Measurements from ENCODE around the gene KRTAP10-6. TPM values are rescaled to one million over a fixed set of nuclear protein-coding genes. Genes with fewer than 3 reads are reported as not detected.
"Not testable (repeated sequence)": the region's sequence is repeated elsewhere in the genome, so short reads cannot be mapped to it uniquely, and the experiment has no call there.

Gene KRTAP10-6
- total RNA-seq, 3 donors from 2014 or later = not detected

DNA sequence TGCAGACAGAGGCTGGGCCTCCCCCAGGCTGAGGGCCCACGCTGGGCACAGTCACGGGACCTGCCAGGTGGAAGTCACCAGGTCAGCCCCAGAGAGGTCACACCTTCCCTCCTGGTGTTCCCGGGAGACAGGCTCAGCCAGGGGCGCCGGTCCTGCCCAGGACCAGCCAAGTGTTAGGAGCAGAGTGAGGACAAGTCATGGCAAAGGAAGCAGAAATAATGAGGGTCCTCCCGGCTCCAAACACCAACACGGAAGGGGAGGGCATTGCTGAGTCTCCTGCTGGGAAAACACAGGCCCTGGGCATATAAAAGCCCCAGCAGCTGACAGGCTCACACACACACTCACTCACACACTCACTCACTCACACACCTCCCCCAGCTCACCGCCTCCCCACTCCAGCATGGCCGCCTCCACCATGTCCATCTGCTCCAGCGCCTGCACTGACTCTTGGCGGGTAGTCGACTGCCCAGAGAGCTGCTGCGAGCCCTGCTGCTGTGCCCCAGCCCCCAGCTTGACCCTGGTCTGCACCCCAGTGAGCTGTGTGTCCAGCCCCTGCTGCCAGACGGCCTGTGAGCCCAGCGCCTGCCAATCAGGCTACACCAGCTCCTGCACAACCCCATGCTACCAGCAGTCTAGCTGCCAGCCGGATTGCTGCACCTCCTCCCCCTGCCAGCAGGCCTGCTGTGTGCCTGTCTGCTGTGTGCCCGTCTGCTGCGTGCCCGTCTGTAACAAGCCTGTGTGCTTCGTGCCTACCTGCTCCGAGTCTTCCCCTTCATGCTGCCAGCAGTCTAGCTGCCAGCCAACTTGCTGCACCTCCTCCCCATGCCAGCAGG lies 44.9 kb upstream of the KRTAP10-6 start, which contains the start of gene KRTAP10-10:
TSS of gene KRTAP10-10 (plus strand) at position 339 of the 833 bp plus-strand sequence. CDS start at position 401, 62 bp downstream.
- no peak for DNase-seq
- intact Hi-C loops (cut with DNase I, micrococcal nuclease) = no loop called here
- no peaks in the 10 kb centered on the region for H3K4me1 ChIP-seq (ENCODE audit: low read depth)
- no peaks in the 10 kb centered on the region for H3K36me3 ChIP-seq (ENCODE audit: low read depth)
- TF ChIP-seq, protein P1, sequence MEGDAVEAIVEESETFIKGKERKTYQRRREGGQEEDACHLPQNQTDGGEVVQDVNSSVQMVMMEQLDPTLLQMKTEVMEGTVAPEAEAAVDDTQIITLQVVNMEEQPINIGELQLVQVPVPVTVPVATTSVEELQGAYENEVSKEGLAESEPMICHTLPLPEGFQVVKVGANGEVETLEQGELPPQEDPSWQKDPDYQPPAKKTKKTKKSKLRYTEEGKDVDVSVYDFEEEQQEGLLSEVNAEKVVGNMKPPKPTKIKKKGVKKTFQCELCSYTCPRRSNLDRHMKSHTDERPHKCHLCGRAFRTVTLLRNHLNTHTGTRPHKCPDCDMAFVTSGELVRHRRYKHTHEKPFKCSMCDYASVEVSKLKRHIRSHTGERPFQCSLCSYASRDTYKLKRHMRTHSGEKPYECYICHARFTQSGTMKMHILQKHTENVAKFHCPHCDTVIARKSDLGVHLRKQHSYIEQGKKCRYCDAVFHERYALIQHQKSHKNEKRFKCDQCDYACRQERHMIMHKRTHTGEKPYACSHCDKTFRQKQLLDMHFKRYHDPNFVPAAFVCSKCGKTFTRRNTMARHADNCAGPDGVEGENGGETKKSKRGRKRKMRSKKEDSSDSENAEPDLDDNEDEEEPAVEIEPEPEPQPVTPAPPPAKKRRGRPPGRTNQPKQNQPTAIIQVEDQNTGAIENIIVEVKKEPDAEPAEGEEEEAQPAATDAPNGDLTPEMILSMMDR (IDR thresholded peaks at IDR 0.05) = no peak
- no peak within 1 kb of the TSS for H3K4me3 ChIP-seq
- ATAC-seq = no peak
- peaks cover 4% of the 10 kb centered on the region for H3K9me3 ChIP-seq

DNA sequence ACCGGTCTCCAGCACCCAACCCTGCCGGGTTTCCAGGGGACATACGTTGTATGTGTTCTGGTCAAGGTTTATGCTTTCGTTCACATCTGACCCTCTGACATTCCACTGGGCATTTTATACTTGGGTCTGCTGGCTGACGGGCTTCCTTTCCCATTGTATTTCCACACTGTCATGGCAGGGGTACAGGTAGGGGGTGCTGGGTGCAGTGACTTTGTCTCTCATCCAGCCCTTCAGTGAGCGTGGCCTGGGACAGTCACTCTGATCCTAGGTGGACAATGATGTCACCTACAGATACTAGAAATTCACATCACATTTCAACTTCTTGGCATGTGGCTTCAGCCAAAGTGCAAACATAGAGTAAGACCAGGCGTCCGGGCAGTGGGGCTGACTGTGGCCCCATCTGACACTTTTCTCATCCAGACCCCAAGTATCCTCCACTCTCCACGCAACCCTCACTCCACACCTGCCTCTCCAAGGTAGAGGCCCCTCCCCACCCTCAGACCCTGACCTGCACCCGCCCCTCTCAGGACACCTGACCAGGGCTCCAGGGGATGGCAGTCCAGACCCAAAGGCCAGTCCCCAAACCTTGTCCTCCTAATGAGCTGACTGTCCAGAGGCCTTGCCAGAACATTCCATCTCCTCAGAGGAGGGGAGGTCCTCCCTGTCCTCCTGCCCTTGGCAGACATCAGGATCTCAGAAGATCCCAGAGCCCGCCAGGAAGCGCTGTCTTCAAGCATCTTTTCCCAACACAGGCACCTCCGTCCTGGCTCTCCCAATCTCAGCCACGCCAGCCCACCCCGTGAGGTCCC lies 44.1 kb upstream of the KRTAP10-6 start:
- Histone ChIP-seq H3K4me1 (ENCODE audit: low read depth) (no peaks in the 10 kb centered on the region), H3K36me3 (ENCODE audit: low read depth) (no peaks in the 10 kb centered on the region), H3K9me3 (peaks cover 11% of the 10 kb centered on the region), H3K4me3 (no peak overlapping the region)
- no peak for DNase-seq
- intact Hi-C loops (cut with DNase I, micrococcal nuclease) = no loop called here
- no peak for ATAC-seq
- TF ChIP-seq, protein P1 (IDR thresholded peaks at IDR 0.05) = no peak

DNA sequence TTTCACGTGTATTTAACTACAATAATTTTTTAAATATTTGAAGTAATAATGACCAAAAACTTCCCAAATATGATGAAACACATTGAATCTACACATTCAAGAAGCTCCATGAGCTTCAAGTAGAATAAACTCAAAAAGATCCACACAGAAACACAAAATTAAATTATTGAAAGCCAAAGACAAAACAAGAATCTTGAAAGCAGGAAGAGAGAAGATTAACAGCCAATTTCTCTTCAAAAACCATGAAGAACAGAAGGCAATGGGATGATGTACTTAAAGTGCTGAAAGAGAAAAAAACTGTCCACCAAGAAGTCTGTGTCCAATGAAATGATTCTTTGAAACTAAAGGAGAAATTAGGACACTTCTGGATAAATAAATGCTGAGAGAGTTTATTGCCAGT lies 39.8 kb upstream of the KRTAP10-6 start:
- Histone ChIP-seq H3K4me1 (ENCODE audit: low read depth) (no peaks in the 10 kb centered on the region), H3K4me3 (no peak overlapping the region), H3K36me3 (ENCODE audit: low read depth) (no peaks in the 10 kb centered on the region), H3K9me3 (peaks cover 13% of the 10 kb centered on the region)
- ATAC-seq (no peak), DNase-seq (no peak)
- intact Hi-C loops (cut with DNase I, micrococcal nuclease) = no loop called here
- TF ChIP-seq, protein P1 (IDR thresholded peaks at IDR 0.05) = no peak

DNA sequence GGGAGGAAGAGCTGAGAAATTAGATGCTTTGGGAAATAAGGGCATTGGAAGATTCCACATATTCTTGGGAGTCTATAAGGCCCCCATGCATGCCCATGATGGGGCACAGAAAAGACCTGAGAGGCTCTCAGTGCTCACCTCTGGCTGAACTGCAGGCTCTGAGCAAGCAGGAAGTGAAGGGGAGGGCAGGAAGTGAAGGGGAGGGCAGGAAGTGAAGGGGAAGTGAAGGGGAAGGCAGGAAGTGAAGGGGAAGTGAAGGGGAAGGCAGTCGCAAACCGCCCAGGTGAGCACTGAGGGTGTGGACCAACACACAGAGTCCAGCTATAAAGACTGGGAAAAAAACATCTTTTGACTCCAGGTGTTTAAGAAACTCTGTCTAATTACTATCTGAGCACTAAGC lies 38.1 kb upstream of the KRTAP10-6 start:
- DNase-seq (no peak), ATAC-seq (no peak)
- H3K4me3 ChIP-seq = no peak overlapping the region
- peaks cover 13% of the 10 kb centered on the region for H3K9me3 ChIP-seq
- H3K36me3 ChIP-seq (ENCODE audit: low read depth) = no peaks in the 10 kb centered on the region
- no peaks in the 10 kb centered on the region for H3K4me1 ChIP-seq (ENCODE audit: low read depth)
- TF ChIP-seq, protein P1 (IDR thresholded peaks at IDR 0.05) = no peak
- intact Hi-C loops (cut with DNase I, micrococcal nuclease) = no loop called here

DNA sequence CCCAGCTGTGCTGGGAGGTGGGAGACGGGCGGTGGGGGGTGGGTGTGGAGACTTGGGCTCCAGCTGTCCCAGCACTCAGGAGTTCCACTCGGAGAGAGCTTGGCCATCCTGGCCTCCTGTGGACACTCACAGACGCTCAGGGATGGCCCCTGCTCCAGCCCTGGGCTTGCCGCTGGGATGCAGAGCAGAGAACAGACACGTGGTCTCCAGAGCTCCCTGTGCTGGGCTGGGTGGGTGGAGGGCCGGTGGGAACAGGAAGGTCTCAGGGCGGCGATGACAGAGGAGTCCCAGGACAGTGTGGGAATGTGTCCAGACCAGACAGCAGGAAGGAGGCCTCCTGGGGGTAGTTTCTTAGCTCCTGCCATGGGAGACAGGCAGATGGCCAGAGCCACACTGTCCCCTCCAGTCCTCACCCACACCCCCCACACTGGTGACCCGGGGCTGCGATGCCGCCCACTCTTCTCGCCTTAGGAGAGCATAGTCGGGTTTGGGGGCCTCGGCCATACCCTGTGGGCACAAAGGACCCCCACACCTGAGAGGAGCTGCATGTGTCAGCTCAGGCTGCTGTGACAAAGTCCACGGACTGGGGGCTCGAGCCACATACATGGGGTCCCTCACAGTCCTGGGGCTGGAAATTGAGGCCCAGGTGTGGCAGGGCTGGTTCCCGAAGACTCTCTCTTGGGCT lies 36.5 kb upstream of the KRTAP10-6 start:
- Histone ChIP-seq H3K4me3 (no peak overlapping the region), H3K4me1 (ENCODE audit: low read depth) (no peaks in the 10 kb centered on the region), H3K9me3 (peaks cover 18% of the 10 kb centered on the region), H3K36me3 (ENCODE audit: low read depth) (no peaks in the 10 kb centered on the region)
- DNase-seq (no peak), ATAC-seq (no peak)
- intact Hi-C loops (cut with DNase I, micrococcal nuclease) = no loop called here
- TF ChIP-seq, protein P1 (IDR thresholded peaks at IDR 0.05) = no peak

DNA sequence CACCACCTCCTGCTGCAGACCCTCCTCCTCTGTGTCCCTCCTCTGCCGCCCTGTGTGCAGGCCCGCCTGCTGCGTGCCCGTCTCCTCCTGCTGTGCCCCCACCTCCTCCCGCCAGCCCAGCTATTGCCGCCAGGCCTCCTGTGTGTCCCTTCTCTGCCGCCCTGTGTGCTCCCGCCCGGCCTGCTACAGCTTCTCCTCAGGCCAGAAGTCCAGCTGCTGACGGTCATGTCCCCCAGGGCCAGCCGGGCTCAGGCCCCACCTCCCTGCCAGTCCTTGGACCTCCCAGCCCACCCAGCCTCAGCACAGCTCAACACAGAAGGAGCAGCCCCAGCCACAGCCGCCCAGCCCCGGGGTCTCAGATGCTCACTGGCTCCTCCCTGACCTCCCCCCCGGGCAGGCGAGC lies 35.5 kb upstream of the KRTAP10-6 start:
- H3K4me1 ChIP-seq (ENCODE audit: low read depth); DNase-seq; ATAC-seq; H3K36me3 ChIP-seq (ENCODE audit: low read depth); H3K4me3 ChIP-seq; intact Hi-C loops (cut with DNase I, micrococcal nuclease): not testable (repeated sequence)
- peaks cover 22% of the 10 kb centered on the region for H3K9me3 ChIP-seq

DNA sequence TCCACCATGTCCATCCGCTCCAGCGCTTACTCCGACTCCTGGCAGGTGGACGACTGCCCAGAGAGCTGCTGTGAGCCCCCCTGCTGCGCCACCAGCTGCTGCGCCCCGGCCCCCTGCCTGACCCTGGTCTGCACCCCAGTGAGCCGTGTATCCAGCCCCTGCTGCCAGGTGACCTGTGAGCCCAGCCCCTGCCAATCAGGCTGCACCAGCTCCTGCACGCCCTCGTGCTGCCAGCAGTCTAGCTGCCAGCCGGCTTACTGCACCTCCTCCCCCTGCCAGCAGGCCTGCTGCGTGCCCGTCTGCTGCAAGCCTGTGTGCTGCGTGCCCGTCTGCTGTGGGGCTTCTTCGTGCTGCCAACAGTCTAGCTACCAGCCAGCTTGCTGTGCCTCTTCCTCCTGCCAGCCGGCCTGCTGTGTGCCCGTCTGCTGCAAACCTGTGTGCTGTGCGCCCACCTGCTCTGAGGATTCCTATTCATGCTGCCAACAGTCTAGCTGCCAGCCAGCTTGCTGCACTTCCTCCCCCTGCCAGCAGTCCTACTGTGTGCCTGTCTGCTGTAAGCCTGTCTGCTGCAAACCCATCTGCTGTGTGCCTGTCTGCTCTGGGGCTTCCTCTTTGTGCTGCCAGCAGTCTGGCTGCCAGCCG lies 35.0 kb upstream of the KRTAP10-6 start:
- ATAC-seq; H3K4me3 ChIP-seq; DNase-seq; H3K4me1 ChIP-seq (ENCODE audit: low read depth); H3K36me3 ChIP-seq (ENCODE audit: low read depth); intact Hi-C loops (cut with DNase I, micrococcal nuclease): not testable (repeated sequence)
- H3K9me3 ChIP-seq = peaks cover 24% of the 10 kb centered on the region

Data from mucosa of descending colon (tissue), 3 donors.